KOPT-K1 (cell line): ENCODE data around the gene MECR.

ENCODE experiments used
- H3K27ac ChIP-seq: fragments of 200-600 bp; sonication (generic); 2 replicates; pipeline ENCODE4 v1.5.1; 2016; ENCODE audit warnings: antibody characterized with exemption, mild to moderate bottlenecking, low read depth, low read length; ENCODE audit not compliant: poor library complexity, severe bottlenecking
- H3K36me3 ChIP-seq: fragments of 200-600 bp; sonication (generic); 2 replicates; pipeline ENCODE4 v1.5.1; 2017; ENCODE audit warnings: antibody characterized with exemption, mild to moderate bottlenecking, low read length, moderate library complexity; ENCODE audit not compliant: insufficient read depth
- H3K9me3 ChIP-seq: fragments of 200-600 bp; sonication (generic); 2 replicates; pipeline ENCODE4 v1.5.1; 2017; ENCODE audit warnings: antibody characterized with exemption, low read length, mild to moderate bottlenecking; ENCODE audit not compliant: insufficient read depth, poor library complexity, severe bottlenecking

The MECR gene

GRCh38 chr1:29186252-29186651 lies 44.5 kb downstream of the MECR start:
- Histone ChIP-seq H3K9me3 (no peaks in the 10 kb centered on the region), H3K36me3 (no peaks in the 10 kb centered on the region), H3K27ac (no peak overlapping the region)

- no peak overlapping the region for H3K27ac ChIP-seq
Measured at GRCh38 chr1:29183287-29183686, 47.4 kb downstream of the MECR start.

GRCh38 chr1:29181413-29182225 lies 49.1 kb downstream of the MECR start, which contains the start of gene SRSF4:
SRSF4 (minus strand) TSS chr1:29181900; CDS start chr1:29181752, 148 bp downstream.
- Histone ChIP-seq H3K9me3 (no peaks in the 10 kb centered on the region), H3K27ac (peak within 1 kb of the TSS; percentile 99), H3K36me3 (peaks cover 33% of the 10 kb centered on the region)

More at GRCh38 chr1:29183287-29183686, 47.4 kb downstream of the MECR start:
- Histone ChIP-seq H3K36me3 (peaks cover 16% of the 10 kb centered on the region), H3K9me3 (no peaks in the 10 kb centered on the region)

GRCh38 chr1:29180497-29181412 lies 50.0 kb downstream of the MECR start:
- H3K27ac ChIP-seq: peak overlapping the region; percentile 99
- no peaks in the 10 kb centered on the region for H3K9me3 ChIP-seq
- H3K36me3 ChIP-seq: peaks cover 41% of the 10 kb centered on the region

DNA sequence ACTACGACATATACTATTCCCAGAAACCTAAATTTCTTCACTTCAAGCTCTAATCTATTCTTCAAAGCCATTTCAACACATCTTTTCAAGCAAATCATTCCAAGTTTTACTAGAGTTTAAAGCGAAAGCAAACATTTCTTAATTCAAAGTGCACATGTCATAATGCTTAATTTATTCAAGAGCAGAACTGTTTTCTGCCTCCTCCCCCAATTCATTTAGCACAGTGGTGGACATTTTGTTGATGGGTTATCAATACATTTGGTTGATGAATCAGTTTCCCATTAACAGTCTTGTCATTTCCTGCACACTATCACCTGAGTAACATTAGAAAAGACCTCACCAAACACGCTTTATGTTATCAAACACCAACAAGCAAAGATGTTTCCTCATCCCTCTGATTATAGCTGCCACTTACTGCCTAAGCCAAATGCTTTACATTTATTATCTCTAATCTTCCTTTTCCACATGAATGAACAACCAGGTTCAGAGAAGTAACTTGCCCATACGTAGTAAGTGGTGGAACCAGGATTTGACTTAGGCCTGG lies 51.0 kb downstream of the MECR start:
- Histone ChIP-seq H3K9me3 (no peaks in the 10 kb centered on the region), H3K36me3 (peaks cover 47% of the 10 kb centered on the region), H3K27ac (peak overlapping the region; percentile 99)

DNA sequence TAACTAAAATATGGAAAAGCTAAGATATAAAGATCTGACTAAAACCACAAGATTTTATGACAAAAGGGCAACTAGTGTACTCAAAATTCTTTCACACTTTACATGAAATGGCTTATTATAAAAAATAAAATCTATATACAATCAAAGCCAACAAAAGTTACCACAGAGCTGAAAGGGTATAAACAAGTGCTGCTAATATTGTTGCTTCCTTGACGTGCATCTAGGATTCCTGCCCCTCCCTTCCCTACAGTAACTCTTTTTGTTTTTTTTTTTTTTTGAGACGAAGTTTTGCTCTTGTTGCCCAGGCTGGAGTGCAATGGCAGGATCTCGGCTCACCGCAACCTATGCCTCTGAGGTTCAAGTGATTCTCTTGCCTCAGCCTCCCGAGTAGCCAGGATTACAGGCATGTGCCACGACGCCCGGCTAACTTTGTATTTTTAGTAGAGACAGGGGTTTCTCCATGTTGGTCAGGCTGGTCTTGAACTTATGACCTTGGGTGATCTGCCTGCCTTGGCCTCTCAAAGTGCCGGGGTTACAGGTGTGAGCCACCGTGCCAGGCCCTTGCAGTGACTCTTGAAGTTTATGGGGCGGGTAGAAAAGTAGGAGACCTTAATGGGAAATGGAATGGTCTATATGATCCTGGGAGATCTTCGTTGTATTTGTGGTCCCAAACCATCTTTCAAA lies 53.6 kb downstream of the MECR start:
- Histone ChIP-seq H3K27ac (no peak overlapping the region), H3K36me3 (peaks cover 61% of the 10 kb centered on the region), H3K9me3 (no peaks in the 10 kb centered on the region)

DNA sequence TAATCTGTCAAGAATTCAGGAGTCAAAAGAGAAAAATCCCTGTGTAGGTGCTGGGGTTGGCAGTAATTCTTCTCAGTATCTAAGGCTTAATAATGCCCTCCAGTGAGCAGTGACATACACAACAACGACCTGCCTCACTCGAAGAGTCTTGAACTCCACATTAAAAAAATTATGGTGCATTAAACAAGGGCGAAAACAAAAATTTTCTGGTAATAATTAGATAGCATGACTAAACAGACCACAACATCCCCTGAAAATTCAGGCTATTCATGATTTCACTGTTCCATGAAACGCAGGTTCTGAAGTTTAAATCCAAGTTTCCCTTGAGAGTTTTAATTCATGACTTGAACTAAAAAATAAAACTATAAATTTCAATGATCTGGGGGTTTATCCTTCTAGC lies 54.2 kb downstream of the MECR start:
- H3K36me3 ChIP-seq: peaks cover 62% of the 10 kb centered on the region
- no peaks in the 10 kb centered on the region for H3K9me3 ChIP-seq
- no peak overlapping the region for H3K27ac ChIP-seq

DNA sequence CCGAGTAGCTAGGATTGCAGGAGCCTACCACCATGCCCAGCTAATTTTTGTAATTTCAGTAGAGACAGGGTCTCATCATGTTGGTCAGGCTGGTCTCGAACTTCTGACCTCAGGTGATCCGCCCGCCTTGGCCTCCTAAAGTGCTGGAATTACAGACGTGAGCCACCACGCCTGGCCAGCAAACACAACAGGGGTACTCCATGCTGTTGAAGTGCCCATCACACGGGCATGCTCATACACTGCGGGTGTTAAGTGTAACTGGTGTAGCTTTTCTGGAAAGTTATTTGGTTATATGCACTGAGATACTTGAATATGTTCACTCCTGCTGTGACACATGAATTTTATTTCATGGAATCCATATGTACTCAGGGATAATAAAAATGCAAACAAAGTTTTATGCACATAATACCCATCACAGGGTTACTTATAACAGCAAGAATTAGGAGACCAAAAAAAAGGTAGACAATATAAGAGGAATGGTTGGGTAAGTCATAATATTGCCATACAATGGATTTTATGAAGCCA lies 58.3 kb downstream of the MECR start:
- H3K36me3 ChIP-seq: peaks cover 76% of the 10 kb centered on the region
- no peaks in the 10 kb centered on the region for H3K9me3 ChIP-seq

DNA sequence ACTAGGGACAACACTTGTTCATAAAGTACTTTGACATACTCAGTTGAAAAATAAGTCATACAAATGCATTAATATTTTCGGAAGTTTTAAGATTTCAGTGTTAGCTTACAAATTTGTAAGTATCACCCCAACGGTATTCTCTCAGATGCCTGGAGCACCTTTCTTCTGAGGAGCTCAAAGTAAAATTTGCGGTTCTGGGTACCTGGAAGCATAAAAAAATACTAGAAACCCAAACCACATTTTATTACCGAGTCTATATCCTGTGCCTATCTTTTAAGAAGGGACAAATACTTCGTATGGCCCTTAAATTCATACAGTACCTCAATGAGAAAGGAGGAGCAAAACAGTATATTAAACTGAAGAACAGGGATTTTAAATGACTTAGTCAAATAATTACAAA lies 59.2 kb downstream of the MECR start:
- Histone ChIP-seq H3K9me3 (no peaks in the 10 kb centered on the region), H3K27ac (peak overlapping the region; percentile 48), H3K36me3 (peaks cover 76% of the 10 kb centered on the region)

More for the DNA sequence above, 58.3 kb downstream of the MECR start:
- no peak overlapping the region for H3K27ac ChIP-seq

DNA sequence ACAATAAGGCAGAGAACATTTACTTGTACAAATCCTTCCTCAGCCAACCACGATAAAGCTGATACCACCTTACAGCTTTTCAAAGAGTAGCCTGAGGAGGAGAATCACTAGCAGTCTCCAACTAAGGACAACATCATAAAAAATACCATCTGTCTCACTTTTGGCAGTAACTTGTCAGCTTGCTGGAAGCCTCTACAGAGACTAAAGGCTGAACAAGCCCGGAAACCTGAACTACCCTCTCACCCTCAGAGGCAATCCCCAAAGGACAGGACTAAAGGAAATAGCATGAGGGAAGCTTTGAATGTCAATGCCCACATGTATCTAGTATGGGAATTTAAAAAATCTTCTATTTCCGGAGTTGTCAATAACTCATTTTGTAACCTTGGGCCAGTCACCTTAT lies 59.6 kb downstream of the MECR start:
- no peaks in the 10 kb centered on the region for H3K9me3 ChIP-seq
- peaks cover 76% of the 10 kb centered on the region for H3K36me3 ChIP-seq
- H3K27ac ChIP-seq: peak overlapping the region; percentile 48

DNA sequence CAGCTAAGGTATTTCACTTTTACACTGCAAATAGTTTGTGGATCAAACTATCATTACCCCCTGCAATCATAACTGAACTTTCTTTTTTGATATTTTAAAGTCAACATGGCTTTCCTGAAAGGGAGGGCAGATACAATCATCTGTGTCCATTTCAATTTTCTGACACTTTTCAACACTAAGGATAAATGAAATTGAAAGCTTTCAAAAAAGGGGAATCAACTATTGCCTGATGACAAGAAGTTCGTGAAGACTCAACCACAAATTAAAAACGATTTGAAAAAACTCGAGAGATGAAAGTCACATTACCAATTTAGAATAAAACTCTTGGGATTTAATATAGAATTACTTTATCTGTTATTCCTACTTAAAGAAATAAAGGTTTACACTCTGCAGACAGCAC lies 60.8 kb downstream of the MECR start:
- peaks cover 79% of the 10 kb centered on the region for H3K36me3 ChIP-seq
- H3K9me3 ChIP-seq: no peaks in the 10 kb centered on the region
- no peak overlapping the region for H3K27ac ChIP-seq

DNA sequence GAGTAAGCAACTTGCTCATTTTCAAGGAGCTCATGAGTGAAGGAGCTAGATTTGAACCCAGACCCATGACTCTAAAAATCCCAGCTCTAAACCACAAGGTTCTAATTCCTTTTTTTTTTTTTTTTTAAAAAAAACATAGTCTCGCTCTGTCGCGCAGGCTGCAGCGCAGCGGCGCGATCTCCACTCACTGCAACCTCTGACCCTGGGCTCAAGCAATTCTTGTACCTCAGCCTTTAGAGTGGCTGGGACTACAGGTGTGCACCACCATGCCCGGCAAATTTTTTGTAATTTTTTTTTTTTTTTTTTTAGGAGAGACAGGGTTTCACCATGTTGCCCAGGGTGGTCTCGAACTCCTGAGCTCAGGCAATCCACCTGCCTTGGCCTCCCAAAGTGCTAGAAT lies 62.8 kb downstream of the MECR start:
- peaks cover 90% of the 10 kb centered on the region for H3K36me3 ChIP-seq
- no peak overlapping the region for H3K27ac ChIP-seq
- H3K9me3 ChIP-seq: no peaks in the 10 kb centered on the region

- peak overlapping the region; percentile 44 for H3K27ac ChIP-seq
- H3K9me3 ChIP-seq: no peaks in the 10 kb centered on the region
- H3K36me3 ChIP-seq: peaks cover 97% of the 10 kb centered on the region
Measured at GRCh38 chr1:29166291-29166878, 64.3 kb downstream of the MECR start.

GRCh38 chr1:29164588-29164987 lies 66.1 kb downstream of the MECR start:
- peaks cover 99% of the 10 kb centered on the region for H3K36me3 ChIP-seq
- no peaks in the 10 kb centered on the region for H3K9me3 ChIP-seq
- no peak overlapping the region for H3K27ac ChIP-seq
